Endothelial cell of umbilical vein (primary cell): ENCODE data around the gene OBP2B. TPM values are rescaled to one million over a fixed set of nuclear protein-coding genes. Genes with fewer than 3 reads are reported as not detected.

Source experiments
- BruUV-seq: library from RNA; stranded (reverse); fragments of 400-500 nt; replicated peaks from 2 replicates; lab custom pipeline; 2021; lab: Mats Ljungman, UMichigan
- CTCF ChIA-PET: fragments of 300-600, 350-600 bp; sonication (Branson Sonifier 250); formaldehyde crosslinking; loops from one replicate; lab custom pipeline; 2021; ENCODE audit warnings: antibody characterized with exemption, inconsistent platforms; lab: Charles Lee
- POLR2A ChIA-PET: fragments of 300-600, 350-600 bp; sonication (Branson Sonifier 250); formaldehyde crosslinking; loops from one replicate; lab custom pipeline; 2021; ENCODE audit warnings: antibody characterized with exemption, inconsistent platforms; lab: Charles Lee
- DNase-seq: peaks from one replicate; pipeline ENCODE4 v3.0.0-alpha.2; 2011; ENCODE audit warnings: low read depth, low spot score
- FAIRE-seq: peaks from 2 replicates; lab custom pipeline; 2011; peaks lifted over from hg19 to GRCh38; lab: Jason Lieb, UNC
- H2AFZ ChIP-seq: 2 replicates; pipeline ENCODE4 v1.6.0; 2012; ENCODE audit warnings: low read depth, low read length, control low read depth, inconsistent platforms
- H3K27ac ChIP-seq: 2 replicates; pipeline ENCODE4 v1.5.1; 2011; ENCODE audit warnings: low read depth, mild to moderate bottlenecking, control low read depth, low read length, moderate library complexity; ENCODE audit not compliant: insufficient read depth
- H3K27me3 ChIP-seq, 2 experiments: 2 replicates each; pipeline versions ENCODE4 v1.6.0 to v1.6.1; 2011; ENCODE audit warnings: low read length in 2 of 2, mixed read lengths in 1 of 2; ENCODE audit not compliant: control insufficient read depth in 2 of 2, insufficient read depth in 2 of 2
- H3K36me3 ChIP-seq, 2 experiments: 2 replicates in 1 of 2; 3 replicates in 1 of 2; pipeline ENCODE4 v1.5.1; 2011; ENCODE audit warnings: low read length in 2 of 2, mild to moderate bottlenecking in 1 of 2, moderate library complexity in 1 of 2; ENCODE audit not compliant: control insufficient read depth in 2 of 2, insufficient read depth in 2 of 2; ENCODE audit errors: extremely low read depth in 1 of 2
- H3K4me1 ChIP-seq: 3 replicates; pipeline ENCODE4 v1.5.1; 2011; ENCODE audit warnings: mild to moderate bottlenecking, low read length; ENCODE audit not compliant: control insufficient read depth, insufficient read depth; ENCODE audit errors: extremely low read depth
- H3K4me2 ChIP-seq: 2 replicates; pipeline ENCODE4 v1.6.1; 2011; ENCODE audit warnings: low read length, control low read depth, mixed read lengths; ENCODE audit not compliant: insufficient read depth
- H3K4me3 ChIP-seq, 3 experiments: fragments of 200-600 bp in 1 of 3; sonication (generic), shearing (Covaris generic) in 1 of 3; replicated peaks in 1 of 3; 2 replicates each; pipeline ENCODE4 v1.5.1; 2011 to 2016; ENCODE audit warnings: control low read depth in 3 of 3, low read length in 3 of 3, mild to moderate bottlenecking in 2 of 3, inconsistent platforms in 1 of 3, low read depth in 1 of 3, moderate library complexity in 1 of 3; ENCODE audit not compliant: insufficient read depth in 1 of 3
- H3K79me2 ChIP-seq: 2 replicates; pipeline ENCODE4 v1.6.0; 2012; ENCODE audit warnings: low read length, inconsistent platforms; ENCODE audit not compliant: control insufficient read depth, insufficient read depth
- H3K9ac ChIP-seq: replicated peaks from 2 replicates; pipeline ENCODE3; 2011; ENCODE audit warnings: low read length, control low read depth; ENCODE audit not compliant: insufficient read depth; ENCODE audit errors: extremely low read depth
- H3K9me1 ChIP-seq: replicated peaks from 3 replicates; pipeline ENCODE4 v1.6.0; 2011; ENCODE audit warnings: mild to moderate bottlenecking, low read length; ENCODE audit not compliant: control insufficient read depth, insufficient read depth; ENCODE audit errors: extremely low read depth
- H3K9me3 ChIP-seq: replicated peaks from 2 replicates; pipeline ENCODE4 v1.5.1; 2012; ENCODE audit warnings: low read length, inconsistent platforms; ENCODE audit not compliant: control insufficient read depth, insufficient read depth
- H4K20me1 ChIP-seq: replicated peaks from 2 replicates; pipeline ENCODE3; 2011; ENCODE audit warnings: mild to moderate bottlenecking, low read length; ENCODE audit not compliant: control insufficient read depth, insufficient read depth; ENCODE audit errors: extremely low read depth
- EZH2 ChIP-seq: IDR thresholded peaks from 2 replicates; pipeline ENCODE4 v1.6.1; 2012; ENCODE audit warnings: borderline replicate concordance, low read depth, mild to moderate bottlenecking, moderate library complexity, low read length, inconsistent platforms; ENCODE audit not compliant: severe bottlenecking
- FOS ChIP-seq: IDR thresholded peaks from 2 replicates; pipeline ENCODE4 v1.6.1; 2011; ENCODE audit warnings: mild to moderate bottlenecking, low read length, moderate library complexity, borderline replicate concordance; ENCODE audit not compliant: insufficient read depth
- GATA2 ChIP-seq: IDR thresholded peaks from 2 replicates; pipeline ENCODE4 v1.7.0; 2011; ENCODE audit warnings: low read depth, mild to moderate bottlenecking, moderate library complexity, mixed read lengths, low read length; ENCODE audit not compliant: insufficient read length, insufficient read depth
- JUN ChIP-seq: IDR thresholded peaks from 2 replicates; pipeline ENCODE4 v1.6.1; 2011; ENCODE audit warnings: borderline replicate concordance, low read depth; ENCODE audit not compliant: insufficient read length, insufficient read depth
- MYC ChIP-seq: IDR thresholded peaks from one replicate; pipeline ENCODE4 v1.6.1; 2011; ENCODE audit warnings: mild to moderate bottlenecking, low read depth, low read length
- POLR2A ChIP-seq: IDR thresholded peaks from 2 replicates; pipeline ENCODE4 v1.6.1; 2012; ENCODE audit warnings: low read depth, mild to moderate bottlenecking, control low read depth, low read length
- POLR2AphosphoS5 ChIP-seq: IDR thresholded peaks from 2 replicates; pipeline ENCODE4 v1.6.1; 2012; ENCODE audit warnings: low read depth, mild to moderate bottlenecking, control low read depth, low read length, moderate library complexity; ENCODE audit not compliant: insufficient read depth
- dilution Hi-C: fragments of 300-500 bp; cut with MboI; formaldehyde crosslinking; loops from one replicate; pipeline ENCODE4 v1.15.0; 2019; ENCODE audit warnings: low sequenced_read_pairs; ENCODE audit not compliant: extremely low pct_ligation_motif_present
- intact Hi-C: fragments of 100-400 bp; cut with micrococcal nuclease; formaldehyde crosslinking; loops from one replicate; pipeline ENCODE4 v1.10.0; 2022
- polyA plus RNA-seq, 4 experiments: library from polyadenylated mRNA; depleted of rRNA in 3 of 4; stranded (reverse) in 3 of 4; unstranded in 1 of 4; fragments of >200 nt; gene quantifications; 2 replicates each; pipeline versions ENCODE4 v1.2.1 to v1.2.3, GENCODE V29; 2011 to 2012; ENCODE audit warnings: missing spikeins in 1 of 4
- total RNA-seq: library from RNA; stranded (reverse); gene quantifications from 2 replicates; pipeline ENCODE4 v1.2.3, GENCODE V29; 2021
- TF ChIP-seq, protein P1 (sequence below): IDR thresholded peaks from 2 replicates; pipeline ENCODE4 v1.6.1; 2011; ENCODE audit not compliant: insufficient read depth, insufficient read length
- TF ChIP-seq, protein P2 (sequence below), 2 donors: IDR thresholded peaks; 1 replicate in 1 of 2; 2 replicates in 1 of 2; pipeline ENCODE4 v1.5.1; 2011; ENCODE audit warnings: low read length in 2 of 2, mild to moderate bottlenecking in 2 of 2, moderate library complexity in 2 of 2, control low read depth in 1 of 2, inconsistent platforms in 1 of 2, low read depth in 1 of 2; ENCODE audit not compliant: insufficient read depth in 1 of 2; ENCODE audit errors: extremely low read depth in 1 of 2

Gene OBP2B
- total and polyA plus RNA-seq, 2 donors (not counting 3 experiments of a cell fraction or from before 2014, with no cell fraction given): not detected

DNA sequence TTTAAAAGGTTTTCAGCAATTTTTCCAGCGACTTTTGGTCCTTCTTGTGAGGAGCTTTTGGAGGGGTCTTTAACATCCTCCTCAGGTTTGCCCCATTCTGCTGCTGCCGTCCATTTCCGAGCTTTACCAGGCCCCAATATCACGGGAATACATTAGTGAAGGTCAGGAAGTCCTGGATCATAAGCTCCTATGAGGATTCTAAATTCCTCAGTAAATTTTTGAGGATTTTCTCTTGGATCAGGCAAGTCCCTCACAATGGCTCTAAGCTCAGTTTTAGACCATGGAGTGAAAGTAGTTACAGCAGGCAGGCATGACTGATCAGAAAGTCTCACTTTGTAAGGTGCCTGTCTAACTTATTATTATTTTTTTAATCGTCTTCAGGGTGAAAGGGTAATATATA, 28.1 kb downstream of the OBP2B start:
- dilution Hi-C loops (no loop called here), intact Hi-C loops (loop anchor here (1.0 kb wide), 1 partner anchor 78 kb away; no protein-coding TSS in a partner anchor)
- no peaks in the 10 kb centered on the region for H3K79me2 ChIP-seq
- H4K20me1 ChIP-seq: no peaks in the 10 kb centered on the region
- H3K27ac ChIP-seq: no peak overlapping the region
- no peak for DNase-seq
- H2AFZ ChIP-seq: no peak overlapping the region
- no peaks in the 10 kb centered on the region for H3K9me3 ChIP-seq
- no TSS peak for BruUV-seq
- no peak for FAIRE-seq
- H3K9me1 ChIP-seq: no peaks in the 10 kb centered on the region
- no peaks in the 10 kb centered on the region for H3K36me3 ChIP-seq
- no peak overlapping the region for H3K4me3 ChIP-seq
- no peak overlapping the region for H3K9ac ChIP-seq
- peaks cover 11 to 15% of the 10 kb centered on the region in 2 experiments for H3K27me3 ChIP-seq
- TF ChIP-seq, protein P1, sequence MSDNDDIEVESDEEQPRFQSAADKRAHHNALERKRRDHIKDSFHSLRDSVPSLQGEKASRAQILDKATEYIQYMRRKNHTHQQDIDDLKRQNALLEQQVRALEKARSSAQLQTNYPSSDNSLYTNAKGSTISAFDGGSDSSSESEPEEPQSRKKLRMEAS: no peak
- TF ChIP-seq MYC: no peak
- TF ChIP-seq POLR2A: no peak
- TF ChIP-seq GATA2: no peak
- no peak for TF ChIP-seq POLR2AphosphoS5
- no peak for TF ChIP-seq EZH2
- no peak for TF ChIP-seq JUN
- no peak for TF ChIP-seq FOS
- TF ChIP-seq, protein P2, sequence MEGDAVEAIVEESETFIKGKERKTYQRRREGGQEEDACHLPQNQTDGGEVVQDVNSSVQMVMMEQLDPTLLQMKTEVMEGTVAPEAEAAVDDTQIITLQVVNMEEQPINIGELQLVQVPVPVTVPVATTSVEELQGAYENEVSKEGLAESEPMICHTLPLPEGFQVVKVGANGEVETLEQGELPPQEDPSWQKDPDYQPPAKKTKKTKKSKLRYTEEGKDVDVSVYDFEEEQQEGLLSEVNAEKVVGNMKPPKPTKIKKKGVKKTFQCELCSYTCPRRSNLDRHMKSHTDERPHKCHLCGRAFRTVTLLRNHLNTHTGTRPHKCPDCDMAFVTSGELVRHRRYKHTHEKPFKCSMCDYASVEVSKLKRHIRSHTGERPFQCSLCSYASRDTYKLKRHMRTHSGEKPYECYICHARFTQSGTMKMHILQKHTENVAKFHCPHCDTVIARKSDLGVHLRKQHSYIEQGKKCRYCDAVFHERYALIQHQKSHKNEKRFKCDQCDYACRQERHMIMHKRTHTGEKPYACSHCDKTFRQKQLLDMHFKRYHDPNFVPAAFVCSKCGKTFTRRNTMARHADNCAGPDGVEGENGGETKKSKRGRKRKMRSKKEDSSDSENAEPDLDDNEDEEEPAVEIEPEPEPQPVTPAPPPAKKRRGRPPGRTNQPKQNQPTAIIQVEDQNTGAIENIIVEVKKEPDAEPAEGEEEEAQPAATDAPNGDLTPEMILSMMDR (IDR thresholded peaks at IDR 0.05; ENCODE audit: extremely low read depth in 1 of 2, insufficient read depth in 1 of 2, low read depth in 1 of 2, low read length in 2 of 2): no peak
- ChIA-PET CTCF (interaction anchor here (0.8 to 3.6 kb wide), 10 partner anchors 9 to 305 kb away, joined by 3 to 20 read pairs (median 4); partner anchors contain the start of gene GBGT1), POLR2A (no interaction called here)
- H3K4me1 ChIP-seq: no peaks in the 10 kb centered on the region
- H3K4me2 ChIP-seq: no peak overlapping the region
